GM10266 (cell line): Measurements from ENCODE around the gene GTF2H4.

ENCODE experiments used
- DNase-seq: peaks from one replicate; pipeline ENCODE4 v3.0.0; 2012; ENCODE audit errors: extremely low spot score
- TF ChIP-seq, protein P1 (sequence below): IDR thresholded peaks from 2 replicates; pipeline ENCODE4 v1.5.1; 2012; ENCODE audit warnings: mild to moderate bottlenecking, low read depth; ENCODE audit not compliant: control insufficient read depth, insufficient read depth; ENCODE audit errors: missing control alignments

The GTF2H4 gene

GRCh38 chr6:30879684-30880427, 28.2 kb upstream of the GTF2H4 start:
- DNase-seq, result peak; percentile 13

DNA sequence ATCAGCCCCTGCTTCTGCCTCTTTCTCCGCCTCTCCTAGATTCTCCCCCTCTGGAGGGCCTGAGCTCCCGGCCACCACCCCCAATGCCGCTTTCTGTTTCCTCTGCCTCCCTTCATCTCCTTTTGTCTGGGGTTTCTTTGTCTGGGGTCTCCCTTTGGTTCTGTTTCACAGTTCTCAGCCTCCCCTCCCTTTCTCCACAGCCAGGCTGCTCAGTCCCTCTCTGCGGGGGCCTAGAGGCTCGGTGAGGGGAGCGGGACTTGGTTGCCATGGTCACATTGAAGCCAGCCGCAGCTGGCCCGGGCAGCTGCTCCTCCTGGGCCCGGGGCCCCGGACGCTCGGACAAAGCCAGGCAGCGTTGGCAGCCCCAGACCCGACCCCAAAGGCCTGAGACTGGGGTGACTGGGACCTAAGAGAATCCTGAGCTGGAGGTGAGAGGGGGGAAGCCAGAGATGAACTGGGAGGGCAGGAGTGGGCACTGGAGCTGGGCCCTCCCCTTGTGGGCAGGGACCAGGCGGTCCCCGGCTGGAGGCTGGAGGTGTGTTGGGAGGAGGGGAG, 27.2 kb upstream of the GTF2H4 start:
- DNase-seq, result no peak
- TF ChIP-seq, protein P1, sequence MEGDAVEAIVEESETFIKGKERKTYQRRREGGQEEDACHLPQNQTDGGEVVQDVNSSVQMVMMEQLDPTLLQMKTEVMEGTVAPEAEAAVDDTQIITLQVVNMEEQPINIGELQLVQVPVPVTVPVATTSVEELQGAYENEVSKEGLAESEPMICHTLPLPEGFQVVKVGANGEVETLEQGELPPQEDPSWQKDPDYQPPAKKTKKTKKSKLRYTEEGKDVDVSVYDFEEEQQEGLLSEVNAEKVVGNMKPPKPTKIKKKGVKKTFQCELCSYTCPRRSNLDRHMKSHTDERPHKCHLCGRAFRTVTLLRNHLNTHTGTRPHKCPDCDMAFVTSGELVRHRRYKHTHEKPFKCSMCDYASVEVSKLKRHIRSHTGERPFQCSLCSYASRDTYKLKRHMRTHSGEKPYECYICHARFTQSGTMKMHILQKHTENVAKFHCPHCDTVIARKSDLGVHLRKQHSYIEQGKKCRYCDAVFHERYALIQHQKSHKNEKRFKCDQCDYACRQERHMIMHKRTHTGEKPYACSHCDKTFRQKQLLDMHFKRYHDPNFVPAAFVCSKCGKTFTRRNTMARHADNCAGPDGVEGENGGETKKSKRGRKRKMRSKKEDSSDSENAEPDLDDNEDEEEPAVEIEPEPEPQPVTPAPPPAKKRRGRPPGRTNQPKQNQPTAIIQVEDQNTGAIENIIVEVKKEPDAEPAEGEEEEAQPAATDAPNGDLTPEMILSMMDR, result no peak

More at GRCh38 chr6:30879684-30880427, 28.2 kb upstream of the GTF2H4 start:
- TF ChIP-seq, protein P1, result no peak

DNA sequence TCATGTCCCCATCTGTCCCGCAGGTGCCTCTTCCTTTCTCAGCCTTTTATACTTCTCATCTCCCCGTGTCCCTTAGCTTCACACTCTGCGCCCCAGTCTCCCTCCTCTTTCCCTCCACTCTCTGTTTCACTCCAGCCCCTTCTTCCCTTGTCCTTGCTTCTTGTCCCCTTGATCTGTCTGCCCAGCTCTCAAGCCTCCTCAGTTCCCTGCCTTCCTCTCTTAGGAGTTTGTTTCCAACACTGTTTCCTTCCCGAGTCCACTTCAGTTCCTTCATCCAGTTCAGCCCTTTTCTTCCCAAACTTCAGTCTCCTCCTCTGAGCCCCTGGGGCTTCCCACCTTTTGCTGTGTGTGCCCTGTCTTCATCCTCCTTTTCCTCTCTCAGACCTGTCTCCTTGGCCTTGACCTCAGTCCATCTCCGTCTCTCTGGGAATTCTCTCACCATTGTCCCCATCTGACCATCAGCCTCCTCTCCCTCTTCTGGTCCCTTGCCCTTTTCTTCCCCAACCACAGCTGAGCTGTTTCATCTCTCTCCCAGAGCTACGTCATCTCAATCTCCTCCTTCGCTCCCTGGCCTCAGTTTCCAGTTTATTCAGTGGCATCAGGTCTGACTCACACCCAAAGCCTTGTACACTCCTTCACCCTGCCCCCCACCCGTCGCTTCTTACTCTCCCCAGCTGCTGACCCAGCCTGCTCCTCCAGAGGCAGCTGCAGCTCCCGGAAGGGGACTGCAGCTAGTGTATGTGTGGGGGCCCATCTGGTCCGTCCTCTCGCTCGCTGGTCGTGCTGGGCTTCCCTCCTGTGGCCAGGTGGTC, 26.4 kb upstream of the GTF2H4 start:
- TF ChIP-seq, protein P1, result no peak
- peak; percentile 10 for DNase-seq

DNA sequence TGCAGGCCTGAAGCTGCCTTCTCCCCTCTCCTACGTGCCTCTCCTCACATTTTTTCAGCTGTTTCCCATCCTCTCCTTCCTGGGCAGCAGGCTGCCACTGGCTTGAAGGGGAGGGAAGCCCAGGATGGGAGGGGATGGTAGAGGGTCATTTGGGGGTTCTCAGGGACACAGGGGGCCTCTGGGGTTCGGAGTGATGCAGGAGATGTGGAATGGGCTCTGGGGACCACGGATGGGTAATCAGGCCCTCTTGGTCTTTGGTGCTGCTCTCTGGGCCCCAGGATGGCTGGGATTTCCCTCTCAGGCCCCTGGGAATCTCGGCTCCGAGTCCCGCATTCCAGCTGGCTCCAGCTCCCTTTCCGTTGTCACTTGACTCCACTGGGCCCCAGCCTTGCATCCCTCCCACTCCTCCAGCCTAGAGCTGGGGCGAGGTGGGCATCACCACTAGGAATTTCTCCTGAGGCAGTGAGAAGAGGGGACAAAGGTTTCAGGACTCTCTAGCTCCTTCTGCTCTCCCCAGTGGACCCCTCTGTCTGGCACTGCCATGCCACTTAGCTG, 25.7 kb upstream of the GTF2H4 start:
- peak; percentile 16 for DNase-seq

DNA sequence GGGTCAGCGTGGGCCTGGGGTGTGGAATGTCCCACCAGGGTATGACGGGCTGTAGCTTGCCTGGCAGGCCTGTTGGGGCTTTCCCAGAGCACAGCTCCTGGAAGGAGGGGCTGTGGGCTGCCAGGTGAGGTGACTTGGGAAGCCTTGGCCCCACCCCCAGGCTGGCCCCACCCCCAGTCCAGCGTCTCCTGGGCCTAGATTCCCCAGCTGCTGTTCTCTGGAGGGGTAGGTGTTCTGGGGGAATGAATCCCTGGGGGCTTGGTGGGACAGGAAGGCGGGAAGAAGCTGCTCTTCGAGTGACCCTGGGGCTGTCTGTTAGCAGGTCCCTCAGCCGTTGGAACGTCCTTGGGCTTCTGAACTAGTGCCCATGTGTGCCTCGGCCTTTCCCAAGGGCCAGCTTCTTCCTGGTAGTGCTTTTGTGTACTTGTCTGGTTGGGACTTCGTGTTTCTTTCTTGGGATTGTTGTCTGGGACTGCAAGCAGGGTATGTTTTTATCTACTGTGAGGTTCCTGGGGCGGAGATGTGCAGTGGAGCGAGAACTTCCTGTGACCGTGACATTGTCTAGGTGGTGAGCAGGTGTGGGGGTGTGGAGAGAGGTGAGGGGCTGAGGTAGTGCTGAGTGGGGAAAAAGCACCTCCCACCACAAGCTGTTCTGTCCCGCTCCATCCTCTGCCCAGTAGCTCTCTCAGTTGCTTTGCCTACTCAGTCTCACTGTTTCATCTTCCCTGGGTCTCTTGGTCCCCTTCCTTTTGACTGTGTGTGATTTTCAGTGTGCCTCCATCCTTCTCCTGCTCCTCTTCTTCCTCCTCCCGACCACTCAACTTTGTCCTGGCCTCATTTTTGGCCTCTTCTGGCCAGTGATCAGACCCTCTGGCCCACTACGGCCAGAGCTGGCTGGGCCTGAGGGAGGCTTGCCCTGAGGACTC, 25.0 kb upstream of the GTF2H4 start:
- peak; percentile 71 for DNase-seq
- TF ChIP-seq, protein P1, result no peak

More for the DNA sequence above, 25.7 kb upstream of the GTF2H4 start:
- TF ChIP-seq, protein P1, result no peak

GRCh38 chr6:30883685-30884520, 24.1 kb upstream of the GTF2H4 start, which contains the start of gene DDR1:
Gene DDR1 (plus strand): TSS chr6:30884519. CDS start chr6:30888730, 4,211 bp downstream.
- peak; percentile 91 for DNase-seq

More at GRCh38 chr6:30883685-30884520, 24.1 kb upstream of the GTF2H4 start, which contains the start of gene DDR1:
- TF ChIP-seq, protein P1, result no peak
